AG04449 (cell line): ENCODE data around the gene EVL.

Source experiments
- CTCF ChIA-PET: fragments of 350-600 bp; formaldehyde crosslinking; extraction: SDS; loops from one replicate; lab custom pipeline; 2021; ENCODE audit warnings: antibody characterized with exemption; lab: Yijun Ruan, JAX
- POLR2A ChIA-PET: fragments of 400-600, 350-600 bp; formaldehyde crosslinking; extraction: SDS; loops from one replicate; lab custom pipeline; 2020; ENCODE audit warnings: antibody characterized with exemption, inconsistent platforms; lab: Yijun Ruan, JAX
- DNase-seq: peaks from one replicate; pipeline ENCODE4 v3.0.0-alpha.2; 2010; ENCODE audit warnings: low read depth, low spot score
- H3K4me3 ChIP-seq: 2 replicates; pipeline ENCODE4 v1.5.1; 2011; ENCODE audit warnings: low read depth, mild to moderate bottlenecking, control low read depth, low read length
- TF ChIP-seq, protein P1 (sequence below): IDR thresholded peaks from one replicate; pipeline ENCODE4 v1.5.1; 2011; ENCODE audit warnings: mild to moderate bottlenecking, moderate library complexity, low read length, control low read depth, inconsistent platforms; ENCODE audit not compliant: insufficient read depth; ENCODE audit errors: missing control alignments

The EVL gene

DNA sequence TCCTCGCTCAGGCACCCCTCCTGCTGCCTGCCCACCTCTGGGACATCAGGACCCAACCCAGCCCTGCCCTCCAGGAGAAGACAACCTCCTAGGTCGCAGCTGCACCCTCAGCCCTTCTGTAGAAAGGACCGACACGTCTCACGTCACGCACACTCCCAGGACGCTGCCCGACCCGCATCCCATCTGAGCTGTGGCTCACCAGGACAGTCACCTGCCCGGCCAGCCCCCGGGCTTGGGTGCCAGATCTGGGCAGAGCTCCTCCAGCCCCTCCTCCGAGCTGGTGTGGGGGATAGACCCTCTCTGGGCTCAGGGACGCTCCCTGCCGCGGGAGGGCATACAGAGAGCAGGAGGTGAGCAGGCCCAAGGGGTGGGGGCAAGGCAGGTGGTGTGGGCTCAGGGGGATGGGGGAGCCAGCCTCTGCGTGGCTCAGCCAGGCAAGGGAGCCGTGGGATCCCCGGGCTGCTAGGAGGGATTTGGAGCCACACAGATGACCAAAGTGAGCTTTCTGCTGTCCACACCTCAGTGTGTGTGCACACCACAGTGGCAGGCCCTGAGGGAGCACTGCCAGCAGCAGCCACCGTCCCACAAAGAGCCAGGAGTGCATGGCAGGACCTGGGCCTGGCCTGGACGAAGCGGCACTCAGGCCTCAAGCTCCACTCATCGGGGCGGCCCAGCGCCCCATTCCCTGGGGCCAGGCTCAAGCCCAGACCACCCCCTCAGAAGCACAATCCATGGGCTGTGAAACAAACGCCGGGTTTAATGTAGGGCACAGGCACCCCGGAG lies 80.7 kb downstream of the EVL start:
- POLR2A ChIA-PET, result no interaction called here
- H3K4me3 ChIP-seq, result no peak overlapping the region
- TF ChIP-seq, protein P1, sequence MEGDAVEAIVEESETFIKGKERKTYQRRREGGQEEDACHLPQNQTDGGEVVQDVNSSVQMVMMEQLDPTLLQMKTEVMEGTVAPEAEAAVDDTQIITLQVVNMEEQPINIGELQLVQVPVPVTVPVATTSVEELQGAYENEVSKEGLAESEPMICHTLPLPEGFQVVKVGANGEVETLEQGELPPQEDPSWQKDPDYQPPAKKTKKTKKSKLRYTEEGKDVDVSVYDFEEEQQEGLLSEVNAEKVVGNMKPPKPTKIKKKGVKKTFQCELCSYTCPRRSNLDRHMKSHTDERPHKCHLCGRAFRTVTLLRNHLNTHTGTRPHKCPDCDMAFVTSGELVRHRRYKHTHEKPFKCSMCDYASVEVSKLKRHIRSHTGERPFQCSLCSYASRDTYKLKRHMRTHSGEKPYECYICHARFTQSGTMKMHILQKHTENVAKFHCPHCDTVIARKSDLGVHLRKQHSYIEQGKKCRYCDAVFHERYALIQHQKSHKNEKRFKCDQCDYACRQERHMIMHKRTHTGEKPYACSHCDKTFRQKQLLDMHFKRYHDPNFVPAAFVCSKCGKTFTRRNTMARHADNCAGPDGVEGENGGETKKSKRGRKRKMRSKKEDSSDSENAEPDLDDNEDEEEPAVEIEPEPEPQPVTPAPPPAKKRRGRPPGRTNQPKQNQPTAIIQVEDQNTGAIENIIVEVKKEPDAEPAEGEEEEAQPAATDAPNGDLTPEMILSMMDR, result no peak
- CTCF ChIA-PET, result interaction anchor here (0.6 to 1.2 kb wide), 2 partner anchors 10 to 12 kb away, joined by 3 read pairs; no protein-coding TSS in a partner anchor
- DNase-seq, result no peak

DNA sequence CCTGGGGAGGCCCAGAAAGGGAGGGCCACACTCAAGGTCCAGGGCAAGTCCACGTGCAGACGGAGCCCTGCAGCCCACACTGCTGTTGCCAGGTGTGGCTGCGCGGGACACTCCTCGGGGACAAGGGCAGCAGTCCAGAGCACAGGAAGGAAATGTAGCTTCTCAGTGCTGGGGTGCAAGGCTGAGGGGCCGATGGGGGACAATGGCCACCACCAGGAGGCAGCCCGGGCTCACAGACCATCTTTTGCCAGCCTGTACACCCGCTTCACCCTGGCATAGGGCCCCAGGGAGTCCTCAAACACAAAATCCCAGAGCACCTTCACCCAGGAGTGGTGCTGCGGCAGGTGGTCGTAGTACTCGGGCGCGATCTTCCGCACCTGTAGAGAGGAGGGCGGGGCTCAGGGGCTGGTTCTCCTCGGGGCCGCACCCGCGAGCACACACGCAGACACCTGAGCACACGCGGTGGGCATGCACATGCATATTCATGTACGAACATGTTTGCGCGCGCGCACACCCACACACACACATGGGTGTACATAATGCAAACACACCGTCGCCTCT lies 81.4 kb downstream of the EVL start:
- POLR2A ChIA-PET, result no interaction called here

DNA sequence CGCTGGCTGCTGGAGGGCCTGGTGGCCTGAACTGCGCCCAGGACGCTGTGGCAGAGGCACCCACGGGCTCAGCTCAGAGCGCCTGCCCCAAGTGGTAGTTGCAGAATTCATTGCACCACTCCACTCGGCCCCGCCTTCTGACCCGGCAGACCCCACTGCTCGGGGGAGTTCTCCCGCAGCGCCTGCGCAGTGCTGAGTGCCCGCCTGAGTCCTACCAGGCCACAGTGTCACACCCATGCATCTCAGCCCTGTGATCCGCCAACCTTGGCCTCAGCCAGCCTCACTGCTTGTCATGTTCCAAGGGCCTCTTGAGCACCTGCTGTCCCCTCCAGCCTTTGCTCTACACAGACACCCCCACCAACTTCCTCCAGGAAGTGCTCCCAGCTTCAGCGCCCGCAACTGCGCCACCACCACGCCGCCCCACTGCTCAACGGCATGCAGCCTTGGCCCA lies 82.0 kb downstream of the EVL start:
- no peak overlapping the region for H3K4me3 ChIP-seq
- POLR2A ChIA-PET, result no interaction called here
- CTCF ChIA-PET, result no interaction called here
- DNase-seq, result no peak
- TF ChIP-seq, protein P1, result no peak

More for the DNA sequence above, 81.4 kb downstream of the EVL start:
- TF ChIP-seq, protein P1, result no peak
- CTCF ChIA-PET, result no interaction called here
- no peak for DNase-seq
- H3K4me3 ChIP-seq, result no peak overlapping the region

DNA sequence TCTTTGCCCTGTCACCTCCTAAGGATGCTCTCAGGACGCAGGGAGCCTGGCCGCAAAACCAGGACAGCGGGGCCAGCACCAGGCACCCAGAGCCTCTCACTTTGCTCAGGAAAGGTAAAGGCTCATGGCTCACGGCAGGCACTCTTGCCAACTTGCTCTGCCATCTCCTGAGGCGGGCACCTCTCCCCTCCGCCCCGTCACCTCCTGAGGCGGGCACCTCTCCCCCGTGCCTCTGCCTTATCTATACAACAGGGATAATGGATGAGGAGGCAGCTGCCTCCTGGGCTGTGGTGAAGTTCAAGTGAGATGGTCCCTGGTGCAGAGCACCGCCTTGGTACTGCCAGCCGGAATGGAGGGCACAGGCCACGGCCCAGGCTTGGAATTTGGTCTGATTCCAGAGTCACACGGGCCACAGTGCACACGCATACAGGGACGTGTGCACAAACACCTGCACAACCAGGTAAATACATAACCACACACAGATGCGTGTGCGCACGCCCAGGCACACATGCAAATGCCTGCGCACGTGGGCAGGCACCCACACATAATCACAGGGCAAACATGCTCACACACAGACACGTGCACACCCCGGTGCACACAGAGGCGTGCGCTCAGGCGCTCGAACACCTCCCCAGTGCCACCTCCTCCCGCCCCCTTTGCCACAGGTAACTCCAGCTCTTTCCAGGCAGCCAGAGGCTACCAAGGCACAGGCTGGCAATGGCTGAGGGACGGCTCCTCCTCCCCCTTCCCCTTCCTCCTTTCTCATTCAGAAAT lies 82.7 kb downstream of the EVL start:
- TF ChIP-seq, protein P1, result no peak
- ChIA-PET POLR2A (no interaction called here), CTCF (no interaction called here)
- H3K4me3 ChIP-seq, result no peak overlapping the region
- DNase-seq, result no peak

DNA sequence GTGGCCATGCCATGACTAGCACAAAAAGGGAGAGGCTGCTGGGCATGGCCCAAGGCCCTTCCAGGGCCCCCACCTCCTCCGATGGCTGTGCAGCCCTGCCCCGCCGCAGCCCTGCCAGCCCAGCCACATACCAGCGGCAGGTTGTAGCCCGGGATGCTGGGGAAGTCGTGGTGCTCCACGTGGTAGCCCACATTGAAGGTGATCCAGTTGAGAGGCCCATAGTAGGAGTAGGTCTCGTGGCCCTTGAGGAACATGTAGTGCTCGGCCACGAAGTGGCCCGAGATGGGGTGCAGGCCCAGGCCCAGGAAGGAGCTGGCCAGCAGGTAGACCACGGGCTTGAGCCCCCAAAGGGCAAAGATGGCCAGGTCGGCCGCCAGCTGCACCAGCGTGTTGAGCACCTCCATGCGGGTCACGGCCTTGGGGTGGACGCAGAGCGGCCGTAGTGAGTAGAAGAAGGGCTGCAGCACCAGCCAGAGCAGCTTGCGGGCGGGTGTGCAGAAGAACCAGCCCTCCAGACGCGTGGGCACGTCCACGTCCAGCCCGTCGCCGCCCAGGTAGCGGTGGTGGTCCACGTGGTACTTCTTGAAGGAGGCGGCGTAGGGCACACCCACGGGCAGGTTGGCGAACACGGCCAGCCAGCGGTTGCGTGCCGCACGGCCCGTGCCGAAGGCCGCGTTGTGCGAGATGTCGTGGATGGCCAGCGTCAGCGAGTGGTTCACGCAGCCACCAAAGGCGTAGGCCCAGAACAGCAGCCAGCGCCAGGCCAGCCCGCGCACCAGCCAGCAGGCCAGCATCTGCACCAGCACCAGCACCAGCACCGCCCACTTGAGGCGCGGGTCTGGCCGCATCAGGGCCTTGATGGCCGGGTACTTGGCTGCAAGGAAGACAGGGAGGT lies 83.9 kb downstream of the EVL start:
- POLR2A ChIA-PET, result no interaction called here
- CTCF ChIA-PET, result interaction anchor here (0.9 kb wide), 1 partner anchor 41 kb away, joined by 3 read pairs; no protein-coding TSS in a partner anchor
- TF ChIP-seq, protein P1, result no peak
- H3K4me3 ChIP-seq, result no peak overlapping the region
- no peak for DNase-seq
